HL-60 (cell line): ENCODE measurements around the gene EXOC6B.

Experiments
- DNase-seq, 2 experiments: peaks; one replicate each; pipeline ENCODE4 v3.0.0-alpha.2; 2010 to 2020; ENCODE audit warnings: low read depth in 1 of 2, low spot score in 1 of 2
- H3K27ac ChIP-seq: fragments of 250-450 bp; sonication (Bioruptor Pico); replicated peaks from 2 replicates; pipeline ENCODE4 v1.5.1; 2020; ENCODE audit warnings: mild to moderate bottlenecking, moderate library complexity
- H3K27me3 ChIP-seq: fragments of 250-450 bp; sonication (Bioruptor Pico); 2 replicates; pipeline ENCODE4 v1.5.1; 2021; ENCODE audit warnings: mild to moderate bottlenecking, moderate library complexity; ENCODE audit not compliant: insufficient read depth, poor library complexity, severe bottlenecking
- H3K4me3 ChIP-seq: replicated peaks from 2 replicates; pipeline ENCODE4 v1.5.1; 2011; ENCODE audit warnings: mild to moderate bottlenecking, control low read depth, low read length; ENCODE audit not compliant: insufficient read depth
- GABPA ChIP-seq: IDR thresholded peaks from 2 replicates; pipeline ENCODE4 v1.6.1; 2012; ENCODE audit warnings: low read depth
- POLR2AphosphoS5 ChIP-seq: IDR thresholded peaks from 2 replicates; pipeline ENCODE4 v1.6.1; 2012; ENCODE audit warnings: low read depth
- SPI1 ChIP-seq: IDR thresholded peaks from 2 replicates; pipeline ENCODE4 v1.6.1; 2012; ENCODE audit warnings: low read depth, mild to moderate bottlenecking, borderline replicate concordance
- TF ChIP-seq, protein P1 (sequence below): IDR thresholded peaks from 2 replicates; pipeline ENCODE4 v1.6.1; 2012; ENCODE audit warnings: low read depth; ENCODE audit not compliant: insufficient replicate concordance
- TF ChIP-seq, protein P2 (sequence below): IDR thresholded peaks from one replicate; pipeline ENCODE4 v1.5.1; 2011; ENCODE audit warnings: low read length, control low read depth, inconsistent platforms; ENCODE audit not compliant: insufficient read depth

Gene EXOC6B

DNA sequence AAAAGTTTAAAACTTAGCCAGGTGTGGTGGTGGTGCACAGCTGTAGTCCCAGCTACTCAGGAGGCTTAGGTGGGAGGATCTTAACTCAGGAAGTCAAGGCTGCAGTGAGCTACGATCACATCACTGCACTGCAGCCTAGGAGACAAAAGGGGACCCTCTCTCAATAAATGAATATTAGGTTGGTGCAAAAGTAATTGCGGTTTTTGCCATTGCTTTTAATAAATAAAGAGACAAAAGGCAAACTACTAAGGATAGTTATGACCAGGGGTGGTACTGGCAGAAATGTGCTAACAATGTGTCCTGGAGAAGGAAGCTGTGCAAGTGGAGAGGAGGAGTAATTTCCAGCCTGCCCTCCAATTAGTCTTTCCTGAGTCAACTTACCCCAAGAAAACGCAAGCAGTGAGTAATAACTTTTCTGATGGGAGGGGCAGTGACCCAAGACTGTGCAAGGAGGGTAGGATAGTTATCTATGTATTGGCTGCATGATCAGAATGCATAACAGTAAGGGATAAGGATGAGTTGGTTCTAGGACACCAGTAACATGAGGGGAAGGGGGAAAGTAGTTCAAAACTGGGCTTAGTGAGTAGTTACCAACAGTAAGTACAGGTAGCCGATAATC lies 1.5 kb downstream of the EXOC6B start:
- H3K27ac ChIP-seq: no peak overlapping the region
- no peak for TF ChIP-seq GABPA
- TF ChIP-seq SPI1: no peak
- TF ChIP-seq POLR2AphosphoS5: no peak
- TF ChIP-seq, protein P1, sequence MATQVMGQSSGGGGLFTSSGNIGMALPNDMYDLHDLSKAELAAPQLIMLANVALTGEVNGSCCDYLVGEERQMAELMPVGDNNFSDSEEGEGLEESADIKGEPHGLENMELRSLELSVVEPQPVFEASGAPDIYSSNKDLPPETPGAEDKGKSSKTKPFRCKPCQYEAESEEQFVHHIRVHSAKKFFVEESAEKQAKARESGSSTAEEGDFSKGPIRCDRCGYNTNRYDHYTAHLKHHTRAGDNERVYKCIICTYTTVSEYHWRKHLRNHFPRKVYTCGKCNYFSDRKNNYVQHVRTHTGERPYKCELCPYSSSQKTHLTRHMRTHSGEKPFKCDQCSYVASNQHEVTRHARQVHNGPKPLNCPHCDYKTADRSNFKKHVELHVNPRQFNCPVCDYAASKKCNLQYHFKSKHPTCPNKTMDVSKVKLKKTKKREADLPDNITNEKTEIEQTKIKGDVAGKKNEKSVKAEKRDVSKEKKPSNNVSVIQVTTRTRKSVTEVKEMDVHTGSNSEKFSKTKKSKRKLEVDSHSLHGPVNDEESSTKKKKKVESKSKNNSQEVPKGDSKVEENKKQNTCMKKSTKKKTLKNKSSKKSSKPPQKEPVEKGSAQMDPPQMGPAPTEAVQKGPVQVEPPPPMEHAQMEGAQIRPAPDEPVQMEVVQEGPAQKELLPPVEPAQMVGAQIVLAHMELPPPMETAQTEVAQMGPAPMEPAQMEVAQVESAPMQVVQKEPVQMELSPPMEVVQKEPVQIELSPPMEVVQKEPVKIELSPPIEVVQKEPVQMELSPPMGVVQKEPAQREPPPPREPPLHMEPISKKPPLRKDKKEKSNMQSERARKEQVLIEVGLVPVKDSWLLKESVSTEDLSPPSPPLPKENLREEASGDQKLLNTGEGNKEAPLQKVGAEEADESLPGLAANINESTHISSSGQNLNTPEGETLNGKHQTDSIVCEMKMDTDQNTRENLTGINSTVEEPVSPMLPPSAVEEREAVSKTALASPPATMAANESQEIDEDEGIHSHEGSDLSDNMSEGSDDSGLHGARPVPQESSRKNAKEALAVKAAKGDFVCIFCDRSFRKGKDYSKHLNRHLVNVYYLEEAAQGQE: no peak
- TF ChIP-seq, protein P2, sequence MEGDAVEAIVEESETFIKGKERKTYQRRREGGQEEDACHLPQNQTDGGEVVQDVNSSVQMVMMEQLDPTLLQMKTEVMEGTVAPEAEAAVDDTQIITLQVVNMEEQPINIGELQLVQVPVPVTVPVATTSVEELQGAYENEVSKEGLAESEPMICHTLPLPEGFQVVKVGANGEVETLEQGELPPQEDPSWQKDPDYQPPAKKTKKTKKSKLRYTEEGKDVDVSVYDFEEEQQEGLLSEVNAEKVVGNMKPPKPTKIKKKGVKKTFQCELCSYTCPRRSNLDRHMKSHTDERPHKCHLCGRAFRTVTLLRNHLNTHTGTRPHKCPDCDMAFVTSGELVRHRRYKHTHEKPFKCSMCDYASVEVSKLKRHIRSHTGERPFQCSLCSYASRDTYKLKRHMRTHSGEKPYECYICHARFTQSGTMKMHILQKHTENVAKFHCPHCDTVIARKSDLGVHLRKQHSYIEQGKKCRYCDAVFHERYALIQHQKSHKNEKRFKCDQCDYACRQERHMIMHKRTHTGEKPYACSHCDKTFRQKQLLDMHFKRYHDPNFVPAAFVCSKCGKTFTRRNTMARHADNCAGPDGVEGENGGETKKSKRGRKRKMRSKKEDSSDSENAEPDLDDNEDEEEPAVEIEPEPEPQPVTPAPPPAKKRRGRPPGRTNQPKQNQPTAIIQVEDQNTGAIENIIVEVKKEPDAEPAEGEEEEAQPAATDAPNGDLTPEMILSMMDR: no peak

DNA sequence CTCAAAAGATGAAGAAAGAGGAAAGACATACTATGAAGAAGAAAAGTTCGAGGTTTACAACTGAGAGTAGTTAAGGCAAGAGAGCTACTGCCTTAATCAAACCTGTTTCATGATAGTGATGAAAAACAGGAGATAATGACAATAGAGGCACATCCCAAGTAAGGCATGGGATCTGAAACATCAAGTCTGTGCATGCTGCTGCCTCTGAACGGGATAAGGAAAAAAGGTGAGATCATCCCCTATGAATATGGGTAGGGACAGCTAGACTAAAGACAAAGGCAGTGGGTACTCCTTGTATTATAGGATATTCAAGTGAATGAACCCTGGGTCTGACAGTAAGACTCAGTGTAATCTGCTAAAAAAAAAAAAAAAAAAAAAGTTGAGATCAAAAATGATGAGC lies 3.0 kb downstream of the EXOC6B start:
- no peak for TF ChIP-seq GABPA
- no peak for TF ChIP-seq POLR2AphosphoS5
- TF ChIP-seq, protein P2: no peak
- TF ChIP-seq, protein P1: no peak
- no peak for TF ChIP-seq SPI1
- no peaks in the 10 kb centered on the region for H3K27me3 ChIP-seq
- no peak overlapping the region for H3K4me3 ChIP-seq
- no peak for DNase-seq
- no peak overlapping the region for H3K27ac ChIP-seq

More for the DNA sequence above, 1.5 kb downstream of the EXOC6B start:
- no peak overlapping the region for H3K4me3 ChIP-seq
- no peak for DNase-seq
- H3K27me3 ChIP-seq: no peaks in the 10 kb centered on the region

DNA sequence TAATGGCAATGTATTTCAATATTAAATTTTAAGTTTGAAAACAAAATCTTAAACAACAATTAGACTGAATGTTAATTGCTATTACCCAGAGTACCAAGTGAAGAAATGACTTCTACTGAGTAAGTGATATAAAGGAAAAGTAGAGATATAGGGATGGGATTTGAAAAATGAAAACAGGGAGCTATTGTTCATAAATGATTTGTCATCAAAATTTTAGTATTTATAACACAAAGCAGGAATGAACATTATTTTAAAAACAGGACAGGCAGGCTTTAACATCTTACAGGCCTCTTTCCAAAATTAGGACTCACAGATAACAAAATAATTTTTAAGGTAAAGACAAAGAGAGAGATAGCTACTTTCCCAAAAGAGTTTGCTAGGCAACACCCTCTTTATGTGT lies 3.9 kb downstream of the EXOC6B start:
- no peak overlapping the region for H3K4me3 ChIP-seq
- H3K27ac ChIP-seq: no peak overlapping the region
- no peak for DNase-seq
- no peaks in the 10 kb centered on the region for H3K27me3 ChIP-seq
- TF ChIP-seq, protein P1: no peak
- TF ChIP-seq, protein P2: no peak
- TF ChIP-seq SPI1 (no peak), GABPA (no peak), POLR2AphosphoS5 (no peak)
